ENCODE data around the gene VGLL4.
"Not testable (repeated sequence)": the region's sequence is repeated elsewhere in the genome, so short reads cannot be mapped to it uniquely, and the experiment has no call there.

The VGLL4 gene

DNA sequence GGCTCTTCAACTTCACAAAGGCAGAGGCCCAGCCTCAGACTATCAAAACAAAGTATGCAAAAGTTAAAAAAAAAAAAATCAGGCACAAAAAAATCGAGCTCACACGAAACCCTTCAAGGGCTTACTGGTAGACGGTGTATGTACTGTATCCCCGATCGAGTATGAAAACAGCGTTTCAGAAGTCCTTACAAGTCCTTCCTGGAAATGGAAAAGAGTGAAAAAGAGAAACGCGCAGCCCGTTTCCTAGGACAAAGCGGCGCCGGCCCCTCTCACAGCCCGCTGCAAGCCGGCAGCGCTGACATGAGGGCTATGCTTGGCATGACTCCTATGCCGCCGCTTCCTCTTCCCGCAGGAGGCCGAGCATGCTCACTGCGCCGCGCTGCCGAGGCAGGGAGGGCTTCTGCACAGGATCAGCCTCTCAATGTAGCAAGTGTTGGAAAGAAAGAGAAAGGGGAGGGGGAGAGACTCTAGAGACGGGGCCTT is at the start of gene VGLL4:
Gene VGLL4 (minus strand): TSS at position 311 of the 483 bp plus-strand sequence. CDS start 397 bp downstream, outside the sequence.
- peak in 2 of 3 experiments; percentile 47 to 48 for DNase-seq (ENCODE audit: low read depth in 2 of 3, low spot score in 2 of 3)

DNA sequence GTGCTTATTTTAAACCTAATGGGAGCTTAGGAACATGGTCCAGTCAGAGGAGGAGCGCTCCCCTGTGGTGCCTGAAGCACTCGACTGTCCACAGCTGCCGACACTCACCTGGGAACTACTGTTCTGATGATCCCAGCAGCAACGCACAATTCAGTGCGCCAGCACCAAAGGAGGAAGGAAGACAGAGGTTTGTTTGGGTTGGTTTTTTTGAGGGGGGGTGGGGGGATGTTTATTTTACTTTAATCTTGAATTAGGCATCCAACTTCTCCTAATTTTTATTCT is 48.8 kb upstream of the VGLL4 start:
- no peak for DNase-seq (ENCODE audit: low read depth in 2 of 3, low spot score in 2 of 3)

DNA sequence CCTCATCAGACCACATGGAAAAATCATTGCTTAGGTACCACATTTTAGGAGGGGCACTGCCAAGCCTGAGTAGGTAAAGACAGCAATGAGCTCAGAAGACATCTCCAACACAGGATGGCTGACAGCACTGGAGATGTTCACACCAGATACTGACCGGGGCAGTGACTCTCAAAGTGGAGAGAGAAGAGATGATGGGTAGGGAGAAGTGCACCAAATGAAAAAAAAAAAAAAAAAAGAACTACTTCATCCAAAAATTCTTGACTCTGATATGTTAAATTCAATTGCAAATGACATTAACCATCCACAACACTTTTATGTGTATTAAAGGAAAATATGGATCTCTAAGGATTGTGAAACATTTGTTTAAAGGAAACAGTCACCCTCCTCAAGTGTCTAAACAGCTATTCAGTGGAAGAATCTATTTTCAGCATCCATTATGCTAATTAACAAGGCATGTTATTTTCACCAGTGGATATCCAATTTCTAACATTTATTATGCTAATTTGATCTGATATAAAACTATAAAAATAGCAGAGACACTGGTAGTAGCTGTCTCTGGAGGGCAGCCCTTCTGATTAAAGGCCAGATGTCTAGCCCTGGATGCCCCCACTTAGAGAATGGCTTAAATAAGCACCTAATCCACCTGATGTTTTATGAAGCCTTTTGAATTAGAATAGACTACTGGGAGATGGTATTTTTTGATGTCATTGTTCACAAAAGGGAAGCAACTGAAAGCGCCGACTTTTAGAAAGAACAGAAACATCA is 48.2 kb upstream of the VGLL4 start:
- DNase-seq (ENCODE audit: low read depth in 2 of 3, low spot score in 2 of 3): no peak

GRCh38 chr3:11690863-11691766 is 47.4 kb upstream of the VGLL4 start:
- DNase-seq (ENCODE audit: low read depth in 2 of 3, low spot score in 2 of 3): no peak

DNA sequence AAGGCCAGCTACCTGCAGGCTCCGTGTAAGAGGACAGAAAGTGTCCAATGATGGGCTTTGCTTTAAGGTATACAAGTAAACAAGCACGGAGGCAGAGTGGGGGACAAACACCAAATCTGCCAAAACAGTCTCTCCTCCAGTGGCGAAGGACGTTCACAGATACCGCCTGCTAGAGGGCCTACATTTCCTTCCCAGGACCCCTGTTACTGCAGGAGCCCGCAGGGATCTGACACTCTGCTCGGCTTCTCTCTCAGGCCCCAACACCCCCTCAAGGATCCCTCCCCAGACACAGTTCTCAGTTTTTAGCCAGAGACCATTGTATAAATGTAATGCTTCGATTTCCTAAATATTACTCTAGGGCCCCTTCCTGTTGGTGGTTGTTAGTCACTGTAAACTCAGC is 46.0 kb upstream of the VGLL4 start:
- no peak for DNase-seq (ENCODE audit: low read depth in 2 of 3, low spot score in 2 of 3)

- DNase-seq (ENCODE audit: low read depth in 2 of 3, low spot score in 2 of 3): not testable (repeated sequence)
Measured at GRCh38 chr3:11684980-11685379, 41.3 kb upstream of the VGLL4 start.

DNA sequence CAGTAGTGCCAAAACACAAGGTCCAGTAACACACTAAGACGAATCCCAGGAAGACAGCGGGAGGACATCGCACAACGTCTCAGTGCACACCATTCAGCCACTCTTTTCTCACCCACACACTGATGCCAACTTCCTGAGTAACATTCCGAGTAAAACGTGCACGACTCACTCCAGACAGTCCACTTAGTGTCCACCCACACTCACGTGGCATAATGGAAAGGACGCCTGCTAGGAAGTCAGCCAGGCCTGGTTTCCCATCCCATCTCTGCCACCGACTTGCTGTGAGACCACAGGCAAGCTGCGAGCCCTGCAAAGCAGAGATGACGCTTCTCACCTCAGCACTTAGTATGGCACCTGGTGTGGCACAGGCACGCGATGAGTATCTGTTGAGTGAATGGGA is 36.8 kb upstream of the VGLL4 start:
- DNase-seq (ENCODE audit: low read depth in 2 of 3, low spot score in 2 of 3): no peak

DNA sequence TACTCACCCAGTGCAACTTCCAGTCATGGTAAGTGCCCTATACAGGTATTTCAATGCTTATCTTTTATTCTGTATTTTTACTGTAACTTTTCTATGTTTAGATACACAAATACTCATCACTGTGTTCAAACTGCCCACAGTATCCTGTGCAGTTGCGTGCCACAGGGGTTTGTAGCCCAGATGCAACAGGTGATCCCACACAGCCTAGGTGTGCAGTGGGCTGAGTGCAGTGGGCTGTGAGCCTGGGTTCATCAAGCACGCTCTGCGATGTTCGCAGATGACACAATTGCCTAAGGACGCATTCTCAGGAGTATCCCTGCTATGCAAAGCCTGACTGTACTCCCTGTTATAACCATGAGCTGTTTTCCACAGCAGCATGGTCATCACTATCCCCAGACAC is 36.2 kb upstream of the VGLL4 start:
- no peak for DNase-seq (ENCODE audit: low read depth in 2 of 3, low spot score in 2 of 3)

GRCh38 chr3:11672363-11672762 is 28.6 kb upstream of the VGLL4 start:
- DNase-seq (ENCODE audit: low read depth in 2 of 3, low spot score in 2 of 3): no peak

DNA sequence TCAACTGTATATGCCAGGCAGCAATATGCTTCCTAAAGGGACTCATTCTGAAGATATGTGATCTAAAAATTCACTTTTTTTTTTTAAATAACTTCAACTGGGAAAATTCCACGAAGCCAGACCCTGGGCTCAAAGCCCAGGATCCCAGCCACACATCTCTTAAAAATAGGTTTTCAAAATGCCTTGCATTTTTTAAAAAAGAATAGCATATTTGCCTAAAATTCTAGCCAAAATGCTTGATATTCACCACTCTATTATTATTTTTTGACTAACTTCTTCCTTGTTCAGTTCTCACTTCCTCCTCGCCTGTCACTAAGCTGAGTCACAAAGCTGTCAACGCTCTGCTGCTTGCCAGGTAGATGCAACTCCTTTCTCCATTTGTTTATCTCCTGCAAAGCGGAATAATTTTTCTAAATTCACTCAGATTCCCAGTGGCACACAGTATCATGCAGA is 28.0 kb upstream of the VGLL4 start:
- DNase-seq (ENCODE audit: low read depth in 2 of 3, low spot score in 2 of 3): no peak

GRCh38 chr3:11668243-11669235 is 24.8 kb upstream of the VGLL4 start:
- DNase-seq (ENCODE audit: low read depth in 2 of 3, low spot score in 2 of 3): no peak

DNA sequence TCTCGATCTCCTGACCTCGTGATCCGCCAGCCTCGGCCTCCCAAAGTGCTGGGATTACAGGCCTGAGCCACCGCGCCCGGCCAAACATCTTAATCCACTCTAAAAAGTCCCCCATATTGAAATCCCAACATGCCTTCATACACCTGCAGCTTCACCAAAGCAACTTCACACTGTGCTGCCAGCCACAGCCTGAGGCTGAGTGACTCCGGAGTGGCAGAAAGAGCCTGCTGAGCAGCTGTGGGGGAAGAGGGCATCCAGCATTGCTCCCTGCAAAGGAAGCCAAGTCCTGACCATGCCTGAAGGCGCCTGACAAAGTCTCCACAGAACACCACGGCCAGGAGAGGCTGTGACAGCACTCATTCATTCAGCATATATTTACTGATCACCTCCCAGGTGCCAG is 21.6 kb upstream of the VGLL4 start:
- no peak for DNase-seq (ENCODE audit: low read depth in 2 of 3, low spot score in 2 of 3)

GRCh38 chr3:11662392-11662990 is 18.8 kb upstream of the VGLL4 start:
- DNase-seq (ENCODE audit: low read depth in 2 of 3, low spot score in 2 of 3): no peak

GRCh38 chr3:11661827-11662226 is 18.1 kb upstream of the VGLL4 start:
- DNase-seq (ENCODE audit: low read depth in 2 of 3, low spot score in 2 of 3): no peak

DNA sequence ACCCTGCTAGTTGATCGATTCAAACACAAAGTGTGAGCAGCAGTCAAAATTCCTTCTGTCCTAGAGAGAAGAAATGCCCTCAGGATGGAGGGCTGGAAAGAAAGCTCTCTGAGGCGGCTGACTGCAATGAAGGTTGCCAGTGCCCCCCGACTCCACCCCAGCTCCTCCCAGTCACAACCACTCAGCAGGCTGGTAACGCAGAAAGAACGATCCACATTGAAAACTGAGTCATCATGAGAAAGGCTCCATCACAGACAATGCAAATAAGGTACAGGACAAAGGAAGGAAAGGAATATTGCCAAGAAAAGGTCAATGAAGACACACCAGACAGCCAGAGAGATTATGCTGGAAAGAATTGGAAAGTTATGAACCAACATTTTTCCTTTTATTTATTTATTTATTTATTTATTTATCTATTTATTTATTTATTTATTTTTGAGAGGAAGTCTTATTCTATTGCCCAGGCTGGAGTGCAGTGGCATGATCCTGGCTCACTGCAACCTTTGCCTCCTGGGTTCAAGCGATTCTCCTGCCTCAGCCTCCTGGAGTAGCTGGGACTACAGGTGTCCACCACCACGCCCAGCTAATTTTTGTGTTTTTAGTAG is 17.4 kb upstream of the VGLL4 start:
- no peak for DNase-seq (ENCODE audit: low read depth in 2 of 3, low spot score in 2 of 3)

GRCh38 chr3:11660242-11660641 is 16.5 kb upstream of the VGLL4 start:
- DNase-seq (ENCODE audit: low read depth in 2 of 3, low spot score in 2 of 3): no peak

- DNase-seq (ENCODE audit: low read depth in 2 of 3, low spot score in 2 of 3): no peak
Measured at GRCh38 chr3:11658180-11658579, 14.5 kb upstream of the VGLL4 start.

- DNase-seq (ENCODE audit: low read depth in 2 of 3, low spot score in 2 of 3): no peak
Measured at GRCh38 chr3:11655196-11655928, 11.6 kb upstream of the VGLL4 start.

GRCh38 chr3:11654166-11654565 is 10.5 kb upstream of the VGLL4 start:
- no peak for DNase-seq (ENCODE audit: low read depth in 2 of 3, low spot score in 2 of 3)

Data from activated CD8-positive, alpha-beta memory T cell treated with anti-CD3 and anti-CD28 coated beads for 48 hours (primary cell).